Adipocyte (in vitro differentiated cells): ENCODE measurements around the gene DNAJC11.
"Not testable (repeated sequence)": the region's sequence is repeated elsewhere in the genome, so short reads cannot be mapped to it uniquely, and the experiment has no call there.

Experiments used
- DNase-seq: peaks from one replicate; pipeline ENCODE4 v3.0.0-alpha.2; 2015; ENCODE audit warnings: low read depth
- H3K27me3 ChIP-seq: replicated peaks from 2 replicates; pipeline ENCODE4 v1.7.0; 2013; ENCODE audit warnings: mild to moderate bottlenecking, low read length, moderate library complexity; ENCODE audit not compliant: control insufficient read depth, insufficient read depth
- H3K36me3 ChIP-seq: 2 replicates; pipeline ENCODE4 v1.7.0; 2013; ENCODE audit warnings: low read length, mild to moderate bottlenecking, moderate library complexity; ENCODE audit not compliant: control insufficient read depth, insufficient read depth, severe bottlenecking
- H3K4me1 ChIP-seq: 2 replicates; pipeline ENCODE4 v1.7.0; 2013; ENCODE audit warnings: mild to moderate bottlenecking, low read length, moderate library complexity; ENCODE audit not compliant: control insufficient read depth, insufficient read depth
- H3K4me3 ChIP-seq: 2 replicates; pipeline ENCODE4 v1.7.0; 2013; ENCODE audit warnings: mild to moderate bottlenecking, low read length, moderate library complexity
- H3K9ac ChIP-seq: 2 replicates; pipeline ENCODE4 v1.7.0; 2013; ENCODE audit warnings: mild to moderate bottlenecking, low read length, moderate library complexity
- H3K9me3 ChIP-seq: 2 replicates; pipeline ENCODE4 v1.7.0; 2013; ENCODE audit warnings: mild to moderate bottlenecking, low read length, moderate library complexity; ENCODE audit not compliant: control insufficient read depth

DNAJC11 gene

DNA sequence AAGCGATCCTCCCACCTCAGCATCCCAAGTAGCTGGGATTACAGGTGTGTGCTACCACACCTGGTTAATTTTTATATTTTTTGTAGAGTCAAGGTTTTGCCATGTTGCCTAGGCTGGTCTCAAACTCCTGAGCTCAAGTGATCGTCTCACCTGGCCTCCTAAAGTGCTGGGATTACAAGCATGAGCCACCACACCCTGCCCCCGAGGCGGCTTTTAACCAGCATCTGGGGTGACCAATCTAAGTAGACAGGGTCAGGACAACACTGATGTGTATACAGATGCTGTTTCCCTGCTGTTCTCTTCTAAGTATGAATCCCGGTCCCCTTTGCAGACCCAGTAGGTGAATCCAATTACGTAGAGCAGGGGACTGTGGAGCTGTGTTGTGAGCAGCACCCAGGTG lies 53.1 kb downstream of the DNAJC11 start:
- Histone ChIP-seq H3K36me3 (peaks cover 58% of the 10 kb centered on the region), H3K4me1 (peaks cover 8% of the 10 kb centered on the region), H3K9ac (no peak overlapping the region), H3K27me3 (no peaks in the 10 kb centered on the region), H3K4me3 (no peak overlapping the region), H3K9me3 (no peaks in the 10 kb centered on the region)
- DNase-seq, result no peak

DNA sequence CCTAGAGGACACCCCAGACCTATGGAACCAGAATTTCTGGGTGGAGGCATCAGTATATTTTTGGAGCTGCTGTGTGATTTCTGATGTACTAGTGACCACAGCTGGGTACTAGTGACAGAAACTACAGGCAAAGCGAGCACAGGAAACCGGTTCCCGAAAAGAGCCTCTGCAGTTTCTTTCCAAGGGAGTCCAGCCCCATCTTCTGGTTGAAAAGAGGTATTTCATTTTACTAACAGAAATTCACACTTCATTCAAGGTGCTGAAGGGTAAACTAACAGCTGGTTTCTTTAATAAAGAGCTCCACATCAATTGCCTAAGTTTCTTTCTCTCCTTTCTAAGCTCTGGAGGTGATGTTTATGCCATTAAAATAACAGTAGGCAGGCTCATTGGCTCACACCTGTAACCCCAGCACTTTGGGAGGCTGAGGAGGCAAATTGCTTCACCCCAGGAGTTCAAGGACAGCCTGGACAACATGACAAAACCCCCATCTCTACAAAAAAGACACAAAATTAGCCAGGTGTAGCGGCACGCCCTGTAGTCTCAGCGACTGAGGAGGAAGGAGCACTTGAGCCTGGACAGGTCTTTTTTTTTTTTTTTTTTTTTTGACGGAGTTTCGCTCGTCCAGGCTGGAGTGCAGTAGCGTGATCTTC lies 55.0 kb downstream of the DNAJC11 start:
- Histone ChIP-seq H3K4me3 (no peak overlapping the region), H3K9me3 (no peaks in the 10 kb centered on the region), H3K4me1 (no peaks in the 10 kb centered on the region), H3K36me3 (peaks cover 58% of the 10 kb centered on the region), H3K9ac (no peak overlapping the region), H3K27me3 (no peaks in the 10 kb centered on the region)
- peak; percentile 78 for DNase-seq

DNA sequence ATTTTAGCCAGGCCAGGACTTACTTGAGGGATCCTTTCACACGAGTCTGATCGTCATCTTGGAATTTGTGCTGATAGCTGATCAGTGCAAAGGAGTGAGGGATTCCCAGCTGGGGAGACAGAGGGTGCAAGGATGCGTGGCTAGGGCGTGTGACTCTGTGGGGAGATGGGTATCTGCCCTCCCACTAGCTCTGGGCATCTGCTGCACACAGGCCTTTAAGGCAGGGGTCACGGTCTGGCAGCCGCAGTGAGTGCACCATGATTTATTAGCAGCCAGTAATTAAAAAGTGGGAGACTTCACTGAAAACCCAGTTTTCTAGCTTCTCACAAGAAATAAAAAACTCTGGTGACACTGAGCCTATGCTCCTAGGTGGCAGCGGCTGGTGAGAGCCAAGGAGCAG lies 56.6 kb downstream of the DNAJC11 start:
- Histone ChIP-seq H3K4me3 (no peak overlapping the region), H3K9ac (no peak overlapping the region), H3K27me3 (no peaks in the 10 kb centered on the region), H3K36me3 (peaks cover 52% of the 10 kb centered on the region), H3K4me1 (no peaks in the 10 kb centered on the region), H3K9me3 (no peaks in the 10 kb centered on the region)
- DNase-seq, result no peak

DNA sequence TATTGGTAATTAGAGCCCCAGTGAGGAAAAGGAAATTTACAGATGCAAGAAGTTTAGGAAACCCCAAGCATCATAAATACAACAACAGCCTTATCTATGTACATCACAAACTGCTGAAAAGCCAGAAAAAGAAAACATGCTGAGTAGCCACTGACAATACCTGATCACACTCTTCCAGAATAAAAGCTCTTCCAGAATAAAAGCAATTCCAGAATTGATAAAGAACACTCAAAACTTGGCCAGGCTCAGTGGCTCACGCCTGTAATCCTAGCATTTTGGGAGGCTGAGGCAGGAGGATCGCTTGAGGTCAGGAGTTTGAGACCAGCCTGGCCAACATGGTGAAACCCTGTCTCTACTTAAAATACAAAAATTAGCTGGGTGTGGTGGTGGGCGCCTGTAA lies 60.7 kb downstream of the DNAJC11 start:
- H3K9me3 ChIP-seq, H3K4me3 ChIP-seq, H3K27me3 ChIP-seq, H3K9ac ChIP-seq, DNase-seq: not testable (repeated sequence)
- H3K4me1 ChIP-seq, result peaks cover 13% of the 10 kb centered on the region
- peaks cover 70% of the 10 kb centered on the region for H3K36me3 ChIP-seq

DNA sequence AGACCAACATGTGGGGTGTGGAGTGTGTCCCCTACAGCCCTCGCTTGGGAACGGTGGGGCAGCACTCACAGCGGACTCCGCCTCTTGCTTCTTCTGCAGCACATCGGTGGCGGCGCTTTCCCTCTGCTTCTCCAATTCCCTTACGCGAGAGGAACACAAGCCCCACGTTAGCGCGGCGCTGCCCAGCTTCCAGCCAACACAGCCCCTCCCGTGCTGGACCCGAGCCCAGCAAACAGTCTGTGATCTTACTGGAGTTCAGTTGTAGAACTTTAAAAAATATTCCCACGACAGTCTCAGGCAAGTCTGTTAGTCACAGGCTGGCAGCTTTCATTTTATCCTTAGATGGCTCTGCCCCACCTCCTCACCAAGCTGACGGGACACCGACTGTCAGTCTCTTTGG lies 63.4 kb downstream of the DNAJC11 start:
- peak overlapping the region; percentile 42 for H3K4me3 ChIP-seq
- H3K4me1 ChIP-seq, result peaks cover 13% of the 10 kb centered on the region
- H3K9me3 ChIP-seq, result no peaks in the 10 kb centered on the region
- H3K36me3 ChIP-seq, result peaks cover 71% of the 10 kb centered on the region
- peak overlapping the region; percentile 65 for H3K9ac ChIP-seq
- no peaks in the 10 kb centered on the region for H3K27me3 ChIP-seq
- DNase-seq, result no peak

DNA sequence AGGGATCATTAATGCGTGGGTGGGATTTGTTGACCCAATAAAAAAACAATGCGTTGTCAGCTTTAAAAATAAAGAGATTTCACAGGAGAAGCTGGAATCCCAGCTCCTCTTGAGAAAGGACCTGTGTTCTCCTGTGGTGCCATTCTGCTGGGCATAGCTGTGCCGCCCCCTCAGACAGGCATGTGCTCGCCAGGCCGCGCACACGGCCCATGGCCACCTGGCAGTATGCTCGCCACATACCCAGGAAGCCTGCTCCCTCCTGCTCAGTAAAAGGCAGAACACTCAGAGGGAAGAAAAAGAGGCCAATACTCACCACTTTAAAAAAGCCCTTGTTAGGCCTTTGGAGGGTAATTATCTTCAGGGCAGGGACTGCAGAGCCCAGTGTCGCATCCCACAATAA lies 63.8 kb downstream of the DNAJC11 start:
- peak overlapping the region; percentile 42 for H3K4me3 ChIP-seq
- H3K9ac ChIP-seq, result peak overlapping the region; percentile 65
- peaks cover 71% of the 10 kb centered on the region for H3K36me3 ChIP-seq

DNA sequence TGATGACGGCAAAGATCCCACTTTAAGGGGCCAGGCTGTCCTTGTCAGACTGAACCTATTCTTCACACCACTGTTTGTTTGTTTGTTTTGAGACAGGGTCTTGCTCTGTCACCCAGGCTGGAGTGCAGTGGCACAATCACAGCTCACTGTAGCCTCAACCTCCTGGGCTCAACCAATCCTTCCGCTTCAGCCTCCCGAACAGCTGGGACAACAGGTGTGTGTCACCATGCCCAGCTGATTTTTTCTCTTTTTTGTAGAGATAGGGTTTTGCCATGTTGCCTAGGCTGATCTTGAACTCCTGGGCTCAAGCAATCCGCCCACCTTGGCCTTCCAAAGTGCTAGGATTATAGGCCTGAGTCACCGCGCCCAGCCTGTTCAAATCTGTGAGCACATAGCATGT lies 64.8 kb downstream of the DNAJC11 start:
- H3K9me3 ChIP-seq, H3K27me3 ChIP-seq, H3K4me3 ChIP-seq, H3K9ac ChIP-seq, DNase-seq: not testable (repeated sequence)
- H3K36me3 ChIP-seq, result peaks cover 68% of the 10 kb centered on the region
- H3K4me1 ChIP-seq, result peaks cover 13% of the 10 kb centered on the region

More for the DNA sequence above, 63.8 kb downstream of the DNAJC11 start:
- DNase-seq, result no peak
- Histone ChIP-seq H3K9me3 (no peaks in the 10 kb centered on the region), H3K27me3 (no peaks in the 10 kb centered on the region), H3K4me1 (peaks cover 13% of the 10 kb centered on the region)

DNA sequence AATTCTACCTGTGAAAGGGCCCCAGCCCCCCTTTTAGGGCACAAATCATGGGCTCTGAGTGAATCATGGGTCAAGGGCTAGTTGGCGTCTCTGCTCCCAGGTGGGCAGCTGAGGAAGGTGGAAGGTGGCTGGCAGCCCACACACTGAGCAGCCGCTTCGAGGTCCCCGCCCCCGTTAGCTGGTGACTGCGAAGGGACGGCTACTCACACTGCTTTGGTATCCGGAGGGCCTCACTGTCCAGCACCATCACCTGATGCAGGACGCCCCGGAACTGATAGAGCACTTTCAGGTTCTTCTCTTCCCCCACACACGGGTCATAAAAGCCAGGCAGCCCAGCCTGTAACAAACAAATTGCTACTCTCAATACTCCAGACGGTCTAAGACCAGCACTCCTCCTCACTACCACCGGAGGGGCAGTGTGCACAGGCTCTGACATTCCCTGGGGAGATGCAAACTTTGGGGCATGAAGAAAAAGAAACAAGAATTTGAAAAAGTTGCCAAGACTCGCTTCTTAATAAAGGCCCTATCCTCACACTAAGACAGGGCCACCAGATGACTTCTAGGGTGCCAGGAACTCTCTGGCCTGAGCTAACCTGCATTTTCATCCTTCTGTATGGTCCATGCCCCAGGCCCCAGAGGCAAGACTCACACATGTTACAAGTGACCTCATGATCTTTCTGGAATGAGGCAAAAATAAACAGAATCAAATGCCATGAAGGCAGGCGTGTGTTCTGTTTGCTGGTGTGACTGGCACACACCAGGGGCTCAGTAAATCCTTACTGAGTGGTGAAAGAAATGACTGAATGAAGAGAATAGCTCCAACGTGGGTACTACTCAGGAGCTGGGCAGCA lies 65.5 kb downstream of the DNAJC11 start:
- peaks cover 64% of the 10 kb centered on the region for H3K36me3 ChIP-seq
- peak; percentile 53 for DNase-seq

DNA sequence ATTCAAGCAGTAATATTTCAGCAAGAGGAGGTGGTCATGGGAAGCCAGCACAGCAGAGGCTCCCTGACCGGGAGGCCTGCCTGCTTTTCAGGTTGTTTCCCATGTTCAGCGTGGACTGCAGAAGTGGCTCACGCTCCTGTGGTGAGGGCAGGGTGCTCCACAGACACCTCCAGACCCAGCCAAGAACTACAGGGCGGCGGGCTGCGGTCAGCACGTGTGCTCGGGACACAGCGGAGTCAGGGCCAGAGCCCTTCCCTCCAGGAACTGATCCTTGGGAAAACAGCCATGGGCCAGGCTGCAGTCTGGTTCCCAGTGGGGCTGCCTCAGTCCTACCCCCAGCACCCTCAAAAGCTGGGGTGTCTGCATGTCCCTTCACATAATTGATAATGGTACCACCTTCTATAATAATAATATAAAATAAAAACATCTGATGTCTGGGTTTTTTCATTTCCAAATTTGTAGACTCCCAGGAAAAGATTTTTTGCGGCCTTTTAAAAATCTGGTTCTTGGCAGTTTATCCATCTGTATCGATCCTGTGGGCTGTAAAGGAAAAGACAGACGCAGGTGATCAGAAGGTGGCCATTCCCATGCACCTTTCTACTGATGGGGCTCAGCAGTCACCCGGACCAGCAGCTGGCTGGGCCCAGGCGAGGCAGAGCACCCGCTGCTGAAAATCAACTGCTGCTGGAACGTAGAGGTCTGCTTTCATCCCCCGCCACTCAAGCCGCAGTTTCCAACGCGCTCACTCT lies 66.3 kb downstream of the DNAJC11 start:
- Histone ChIP-seq H3K9ac (no peak overlapping the region), H3K36me3 (peaks cover 68% of the 10 kb centered on the region), H3K4me1 (peaks cover 13% of the 10 kb centered on the region), H3K27me3 (no peaks in the 10 kb centered on the region), H3K9me3 (no peaks in the 10 kb centered on the region), H3K4me3 (no peak overlapping the region)
- DNase-seq, result no peak

More for the DNA sequence above, 65.5 kb downstream of the DNAJC11 start:
- no peak overlapping the region for H3K9ac ChIP-seq
- H3K4me3 ChIP-seq, result no peak overlapping the region
- no peaks in the 10 kb centered on the region for H3K27me3 ChIP-seq
- H3K4me1 ChIP-seq, result peaks cover 13% of the 10 kb centered on the region
- H3K9me3 ChIP-seq, result no peaks in the 10 kb centered on the region

DNA sequence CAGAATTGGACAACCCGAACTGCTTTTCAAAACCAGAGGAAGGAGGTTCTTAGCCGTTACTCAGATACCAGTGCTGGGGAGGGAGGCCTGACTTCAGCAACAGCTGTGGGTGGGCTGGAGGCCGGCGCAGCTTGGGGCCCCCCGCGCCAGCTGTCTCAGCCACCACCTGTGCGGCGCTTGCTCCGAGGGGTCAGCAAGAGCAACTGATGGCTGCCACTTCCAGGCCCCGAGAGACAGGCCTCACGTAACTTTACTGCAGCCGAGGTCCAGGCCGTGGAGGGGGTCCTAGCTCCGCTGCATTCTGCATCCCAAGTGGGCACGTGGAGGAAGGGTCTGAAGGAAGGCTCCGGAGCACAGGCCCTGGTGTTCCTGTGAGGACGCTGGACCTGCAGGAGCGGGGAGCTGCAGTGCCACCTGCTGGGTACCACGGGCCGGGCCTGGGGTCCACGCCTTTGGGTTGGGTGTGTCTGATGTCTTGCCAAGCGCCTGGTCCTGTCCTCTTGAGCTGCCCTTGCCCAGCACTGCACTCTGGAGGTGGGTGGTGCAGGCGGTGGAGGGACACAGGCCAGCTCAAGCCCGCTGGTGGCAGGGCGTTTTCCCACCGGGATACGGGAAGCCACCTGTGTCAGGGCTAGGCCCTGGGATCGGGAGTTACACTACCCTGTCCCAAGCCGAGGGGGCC lies 67.1 kb downstream of the DNAJC11 start:
- H3K4me3 ChIP-seq, result no peak overlapping the region
- H3K9me3 ChIP-seq, result no peaks in the 10 kb centered on the region
- H3K9ac ChIP-seq, result no peak overlapping the region
- DNase-seq, result peak; percentile 29
- H3K4me1 ChIP-seq, result peaks cover 13% of the 10 kb centered on the region
- H3K36me3 ChIP-seq, result peaks cover 69% of the 10 kb centered on the region
- H3K27me3 ChIP-seq, result no peaks in the 10 kb centered on the region
